Upper lobe of left lung (tissue), 6 donors: Measurements from ENCODE around the gene REN. TPM values are rescaled to one million over a fixed set of nuclear protein-coding genes. Genes with fewer than 3 reads are reported as not detected.

ENCODE experiments used
- ATAC-seq, 2 donors: fragments of 200-7000 bp; cut with Tn5 transposase; one replicate each; pipeline ENCODE4 v1.9.1; 2022; ENCODE audit warnings: mild to moderate bottlenecking in 2 of 2, moderate library complexity in 2 of 2; ENCODE audit not compliant: low FRiP score in 2 of 2
- DNase-seq, 2 donors: peaks; one replicate each; pipeline ENCODE4 v3.0.0-alpha.2; 2019 to 2020
- H3K27ac ChIP-seq, 4 donors: fragments of 200-600 bp; sonication (generic); one replicate each; pipeline ENCODE4 v1.5.1; 2016 to 2019
- H3K27me3 ChIP-seq, 4 donors: fragments of 200-600 bp; sonication (generic); one replicate each; pipeline ENCODE4 v1.5.1; 2017 to 2019
- H3K36me3 ChIP-seq, 4 donors: fragments of 200-600 bp; sonication (generic); one replicate each; pipeline ENCODE4 v1.5.1; 2016 to 2019
- H3K4me1 ChIP-seq, 4 donors: fragments of 200-600 bp; sonication (generic); one replicate each; pipeline ENCODE4 v1.5.1; 2018 to 2019
- H3K4me3 ChIP-seq, 4 donors: fragments of 200-600 bp; sonication (generic); one replicate each; pipeline ENCODE4 v1.5.1; 2017 to 2019; ENCODE audit warnings: mild to moderate bottlenecking in 2 of 4, moderate library complexity in 1 of 4
- H3K9me3 ChIP-seq, 4 donors: fragments of 200-600 bp; sonication (generic); one replicate each; pipeline ENCODE4 v1.5.1; 2018 to 2019
- EP300 ChIP-seq, 4 donors: sonication (generic); formaldehyde crosslinking; IDR thresholded peaks; one replicate each; pipeline ENCODE4 v1.5.1; 2017; ENCODE audit warnings: antibody characterized with exemption in 4 of 4, control low read depth in 2 of 4
- POLR2A ChIP-seq, 4 donors: fragments of 450-650 bp; IDR thresholded peaks; one replicate each; pipeline ENCODE4 v1.5.1; 2016 to 2017; ENCODE audit warnings: antibody characterized with exemption in 4 of 4, mild to moderate bottlenecking in 2 of 4
- POLR2AphosphoS5 ChIP-seq, 2 donors: sonication (generic); formaldehyde crosslinking; IDR thresholded peaks; one replicate each; pipeline ENCODE4 v1.5.1; 2017; ENCODE audit warnings: antibody characterized with exemption in 2 of 2
- WGBS, 2 donors: methylation state at CpG; one replicate each; pipeline ENCODE4 v1.1.5; 2017 to 2018; 5-methylcytosine and 5-hydroxymethylcytosine counted together
- total RNA-seq, 6 donors: library from RNA; depleted of rRNA in 4 of 6; stranded (reverse); fragments of >200 nt in 4 of 6; gene quantifications; one replicate each; pipeline versions ENCODE4 v1.1.0 to v1.2.1, GENCODE V29; 2016 to 2021
- TF ChIP-seq, protein P1 (sequence below), 6 experiments: fragments of 450-650 bp in 4 of 6; fragments of 200-600 bp in 2 of 6; sonication (generic) in 2 of 6; IDR thresholded peaks; one replicate each; pipeline ENCODE4 v1.5.1; 2016 to 2019; ENCODE audit warnings: antibody characterized with exemption in 6 of 6
- donor health status: DM: no; HTN: no; CAD: no; lungs with moderate emphysema.
- donor health status: DM: no; HTN: yes; CAD: no; lungs with severe emphysema.

Gene REN
- total RNA-seq, 6 donors from 2014 or later: 0.64 to 0.76 (median 0.66) TPM; not detected in 3

DNA sequence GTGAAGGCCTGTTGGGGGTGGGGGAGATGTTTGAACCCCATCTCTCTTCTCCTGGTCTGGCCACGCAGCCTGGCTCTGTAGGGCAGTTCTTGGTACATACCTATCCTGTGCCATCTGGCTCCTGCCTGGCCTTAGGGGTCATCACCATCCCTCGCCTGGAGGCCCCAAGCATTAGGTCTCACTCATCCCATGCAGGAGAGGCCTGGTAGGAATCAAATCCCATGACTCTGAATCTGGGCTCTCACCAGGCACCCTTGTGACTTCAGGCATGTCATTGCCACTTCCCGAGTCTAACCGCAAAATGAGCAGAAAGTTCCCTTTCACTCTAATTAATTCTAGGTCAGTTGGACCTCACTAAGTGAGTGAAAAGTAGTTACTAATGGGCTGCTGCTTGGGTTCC, 51.5 kb downstream of the REN start:
- TF ChIP-seq POLR2A (IDR thresholded peaks at IDR 0.05) (no peak), POLR2AphosphoS5 (IDR thresholded peaks at IDR 0.05) (no peak), EP300 (IDR thresholded peaks at IDR 0.05) (no peak)
- TF ChIP-seq, protein P1, sequence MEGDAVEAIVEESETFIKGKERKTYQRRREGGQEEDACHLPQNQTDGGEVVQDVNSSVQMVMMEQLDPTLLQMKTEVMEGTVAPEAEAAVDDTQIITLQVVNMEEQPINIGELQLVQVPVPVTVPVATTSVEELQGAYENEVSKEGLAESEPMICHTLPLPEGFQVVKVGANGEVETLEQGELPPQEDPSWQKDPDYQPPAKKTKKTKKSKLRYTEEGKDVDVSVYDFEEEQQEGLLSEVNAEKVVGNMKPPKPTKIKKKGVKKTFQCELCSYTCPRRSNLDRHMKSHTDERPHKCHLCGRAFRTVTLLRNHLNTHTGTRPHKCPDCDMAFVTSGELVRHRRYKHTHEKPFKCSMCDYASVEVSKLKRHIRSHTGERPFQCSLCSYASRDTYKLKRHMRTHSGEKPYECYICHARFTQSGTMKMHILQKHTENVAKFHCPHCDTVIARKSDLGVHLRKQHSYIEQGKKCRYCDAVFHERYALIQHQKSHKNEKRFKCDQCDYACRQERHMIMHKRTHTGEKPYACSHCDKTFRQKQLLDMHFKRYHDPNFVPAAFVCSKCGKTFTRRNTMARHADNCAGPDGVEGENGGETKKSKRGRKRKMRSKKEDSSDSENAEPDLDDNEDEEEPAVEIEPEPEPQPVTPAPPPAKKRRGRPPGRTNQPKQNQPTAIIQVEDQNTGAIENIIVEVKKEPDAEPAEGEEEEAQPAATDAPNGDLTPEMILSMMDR (IDR thresholded peaks at IDR 0.05): no peak
- H3K27ac ChIP-seq: peak overlapping the region; percentile 27 to 55 (median 48)
- H3K36me3 ChIP-seq: peaks cover 0 to 46% (median 32%) of the 10 kb centered on the region in 4 donors
- 90 to 91% methylated on average over 4 of the region's 4 CpGs for WGBS, 2 donors
- no peak overlapping the region for H3K4me3 ChIP-seq
- H3K27me3 ChIP-seq: no peaks in the 10 kb centered on the region
- ATAC-seq: peak in 1 of 2 donors; percentile 17
- H3K9me3 ChIP-seq: no peaks in the 10 kb centered on the region
- no peak for DNase-seq
- H3K4me1 ChIP-seq: peaks cover 13 to 56% (median 15%) of the 10 kb centered on the region in 4 donors

DNA sequence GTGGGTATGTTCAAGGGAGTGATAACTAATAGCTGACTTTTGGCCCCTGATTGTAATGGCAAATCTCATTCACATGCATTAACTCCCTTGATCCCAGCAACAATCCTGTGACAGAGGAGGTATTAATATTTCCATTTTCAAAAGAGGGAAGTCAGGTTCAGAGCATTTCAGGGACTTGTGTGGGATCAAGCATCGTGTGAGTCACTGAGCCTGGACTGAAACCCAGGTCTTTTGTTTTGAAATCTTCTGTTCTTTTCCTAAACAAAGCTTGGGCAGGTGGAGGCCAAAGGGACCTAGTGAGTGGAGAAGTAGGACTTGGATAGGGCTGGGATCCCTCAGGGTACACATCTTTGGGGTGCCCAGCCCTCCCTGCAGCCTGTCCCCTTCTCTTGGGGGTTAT, 52.2 kb downstream of the REN start:
- ATAC-seq (no peak), DNase-seq (no peak)
- H3K4me3 ChIP-seq: no peak overlapping the region
- peaks cover 0 to 39% (median 27%) of the 10 kb centered on the region in 4 donors for H3K36me3 ChIP-seq
- H3K27me3 ChIP-seq: no peaks in the 10 kb centered on the region
- H3K4me1 ChIP-seq: peaks cover 17 to 56% (median 20%) of the 10 kb centered on the region in 4 donors
- H3K9me3 ChIP-seq: no peaks in the 10 kb centered on the region
- WGBS, 2 donors: 56 to 63% methylated on average over 1 of the region's 1 CpG
- TF ChIP-seq EP300 (IDR thresholded peaks at IDR 0.05): no peak
- no peak for TF ChIP-seq POLR2AphosphoS5 (IDR thresholded peaks at IDR 0.05)
- no peak for TF ChIP-seq POLR2A (IDR thresholded peaks at IDR 0.05)
- TF ChIP-seq, protein P1 (IDR thresholded peaks at IDR 0.05): no peak
- peak overlapping the region in 3 of 4 donors; percentile 27 to 55 (median 53) for H3K27ac ChIP-seq

GRCh38 chr1:204112876-204113730, 53.0 kb downstream of the REN start:
- 70 to 92% methylated on average over 2 to 9 of the region's 11 CpGs for WGBS, 2 donors
- TF ChIP-seq POLR2A (IDR thresholded peaks at IDR 0.05) (no peak), EP300 (IDR thresholded peaks at IDR 0.05) (no peak), POLR2AphosphoS5 (IDR thresholded peaks at IDR 0.05) (no peak)
- TF ChIP-seq, protein P1 (IDR thresholded peaks at IDR 0.05): no peak
- Histone ChIP-seq H3K4me3 (no peak overlapping the region), H3K27ac (peak overlapping the region in 3 of 4 donors; percentile 36 to 55 (median 52)), H3K36me3 (peaks cover 0 to 32% (median 20%) of the 10 kb centered on the region in 4 donors), H3K27me3 (no peaks in the 10 kb centered on the region), H3K9me3 (no peaks in the 10 kb centered on the region), H3K4me1 (peaks cover 24 to 57% (median 27%) of the 10 kb centered on the region in 4 donors)
- ATAC-seq (peak in 1 of 2 donors; percentile 11), DNase-seq (peak in 1 of 2 donors; percentile 51)

- Histone ChIP-seq H3K9me3 (no peaks in the 10 kb centered on the region), H3K27me3 (no peaks in the 10 kb centered on the region), H3K4me3 (no peak overlapping the region), H3K27ac (no peak overlapping the region), H3K4me1 (peaks cover 26 to 62% (median 33%) of the 10 kb centered on the region in 4 donors), H3K36me3 (peaks cover 0 to 12% (median 3%) of the 10 kb centered on the region in 4 donors)
- DNase-seq (no peak), ATAC-seq (no peak)
- no peak for TF ChIP-seq POLR2AphosphoS5 (IDR thresholded peaks at IDR 0.05)
- TF ChIP-seq POLR2A (IDR thresholded peaks at IDR 0.05): no peak
- TF ChIP-seq EP300 (IDR thresholded peaks at IDR 0.05): no peak
- TF ChIP-seq, protein P1 (IDR thresholded peaks at IDR 0.05): no peak
- 71 to 72% methylated on average over 3 to 5 of the region's 5 CpGs for WGBS, 2 donors
Observed at GRCh38 chr1:204110894-204111633, 55.1 kb downstream of the REN start.
